HEK293 (cell line): ENCODE data around the gene ISG20L2.

Experiments
- AEBP2 ChIP-seq: fragments of 450-650 bp; formaldehyde crosslinking; IDR thresholded peaks from 2 replicates; pipeline ENCODE4 v1.5.1; 2016; ENCODE audit warnings: missing biosample characterization, missing genetic modification characterization, borderline replicate concordance
- PRDM6 ChIP-seq: fragments of 450-650 bp; formaldehyde crosslinking; IDR thresholded peaks from 2 replicates; pipeline ENCODE4 v1.5.1; 2017; ENCODE audit warnings: missing biosample characterization, missing genetic modification characterization
- SCRT2 ChIP-seq: fragments of 450-650 bp; formaldehyde crosslinking; IDR thresholded peaks from 2 replicates; pipeline ENCODE4 v1.5.1; 2016; ENCODE audit warnings: missing biosample characterization, missing genetic modification characterization
- ZBTB7A ChIP-seq: fragments of 450-650 bp; formaldehyde crosslinking; IDR thresholded peaks from 2 replicates; pipeline ENCODE4 v1.5.1; 2016; ENCODE audit warnings: low read depth, missing biosample characterization, missing genetic modification characterization
- ZFP69B ChIP-seq: fragments of 450-650 bp; formaldehyde crosslinking; IDR thresholded peaks from 2 replicates; pipeline ENCODE4 v1.5.1; 2016; ENCODE audit warnings: missing biosample characterization, missing genetic modification characterization
- ZNF112 ChIP-seq: fragments of 450-650 bp; formaldehyde crosslinking; IDR thresholded peaks from 2 replicates; pipeline ENCODE4 v1.5.0; 2017; ENCODE audit warnings: missing biosample characterization, missing genetic modification characterization
- ZNF157 ChIP-seq: fragments of 450-650 bp; formaldehyde crosslinking; IDR thresholded peaks from 2 replicates; pipeline ENCODE4 v1.5.1; 2016; ENCODE audit warnings: missing biosample characterization, missing genetic modification characterization
- ZNF174 ChIP-seq: fragments of 450-650 bp; formaldehyde crosslinking; IDR thresholded peaks from 2 replicates; pipeline ENCODE4 v1.5.0; 2017; ENCODE audit warnings: missing biosample characterization, mild to moderate bottlenecking, missing genetic modification characterization
- ZNF24 ChIP-seq: fragments of 450-650 bp; formaldehyde crosslinking; IDR thresholded peaks from 2 replicates; pipeline ENCODE4 v1.5.1; 2016; ENCODE audit warnings: missing biosample characterization, missing genetic modification characterization
- ZNF426 ChIP-seq: fragments of 450-650 bp; formaldehyde crosslinking; IDR thresholded peaks from 2 replicates; pipeline ENCODE4 v1.5.1; 2017; ENCODE audit warnings: missing biosample characterization, missing genetic modification characterization, mild to moderate bottlenecking, inconsistent platforms, moderate library complexity
- ZNF488 ChIP-seq: fragments of 450-650 bp; formaldehyde crosslinking; IDR thresholded peaks from 2 replicates; pipeline ENCODE4 v1.5.1; 2016; ENCODE audit warnings: missing biosample characterization, missing genetic modification characterization
- ZNF529 ChIP-seq: fragments of 450-650 bp; formaldehyde crosslinking; IDR thresholded peaks from 2 replicates; pipeline ENCODE4 v1.5.1; 2017; ENCODE audit warnings: missing genetic modification characterization, missing biosample characterization; ENCODE audit not compliant: insufficient replicate concordance
- ZNF544 ChIP-seq: fragments of 450-650 bp; formaldehyde crosslinking; IDR thresholded peaks from 2 replicates; pipeline ENCODE4 v1.5.0; 2017; ENCODE audit warnings: missing biosample characterization, missing genetic modification characterization
- ZNF548 ChIP-seq: fragments of 450-650 bp; formaldehyde crosslinking; IDR thresholded peaks from 2 replicates; pipeline ENCODE4 v1.5.1; 2016; ENCODE audit warnings: missing biosample characterization, missing genetic modification characterization
- ZNF549 ChIP-seq: fragments of 450-650 bp; IDR thresholded peaks from 2 replicates; pipeline ENCODE4 v1.5.1; 2018; ENCODE audit warnings: missing biosample characterization, missing genetic modification characterization, mild to moderate bottlenecking, inconsistent platforms, moderate library complexity
- ZNF585B ChIP-seq: fragments of 450-650 bp; formaldehyde crosslinking; IDR thresholded peaks from 2 replicates; pipeline ENCODE4 v1.5.1; 2016; ENCODE audit warnings: missing biosample characterization, missing genetic modification characterization
- ZNF664 ChIP-seq: fragments of 450-650 bp; formaldehyde crosslinking; IDR thresholded peaks from 2 replicates; pipeline ENCODE4 v1.5.1; 2016; ENCODE audit warnings: missing biosample characterization, missing genetic modification characterization
- ZNF670 ChIP-seq: fragments of 450-650 bp; formaldehyde crosslinking; IDR thresholded peaks from 2 replicates; pipeline ENCODE4 v1.5.1; 2016; ENCODE audit warnings: missing biosample characterization, missing genetic modification characterization, low read depth
- ZNF830 ChIP-seq: fragments of 450-650 bp; IDR thresholded peaks from 2 replicates; pipeline ENCODE4 v1.5.0; 2018; ENCODE audit warnings: missing biosample characterization, missing genetic modification characterization, low read depth, mild to moderate bottlenecking, moderate library complexity
- ZNF837 ChIP-seq: fragments of 450-650 bp; formaldehyde crosslinking; IDR thresholded peaks from 2 replicates; pipeline ENCODE4 v1.5.1; 2016; ENCODE audit warnings: missing biosample characterization, missing genetic modification characterization
- TF ChIP-seq, protein P1 (sequence below): fragments of 450-650 bp; formaldehyde crosslinking; IDR thresholded peaks from 2 replicates; pipeline ENCODE4 v1.5.1; 2016; ENCODE audit warnings: missing biosample characterization, missing genetic modification characterization, borderline replicate concordance
- TF ChIP-seq, protein P2 (sequence below): fragments of 450-650 bp; formaldehyde crosslinking; IDR thresholded peaks from 2 replicates; pipeline ENCODE4 v1.5.1; 2016; ENCODE audit warnings: missing biosample characterization, missing genetic modification characterization
- TF ChIP-seq, protein P3 (sequence below): fragments of 450-650 bp; formaldehyde crosslinking; IDR thresholded peaks from 2 replicates; pipeline ENCODE4 v1.5.1; 2017; ENCODE audit warnings: missing biosample characterization, missing genetic modification characterization
- TF ChIP-seq, protein P4 (sequence below): fragments of 450-650 bp; formaldehyde crosslinking; IDR thresholded peaks from 2 replicates; pipeline ENCODE4 v1.5.1; 2017; ENCODE audit warnings: missing biosample characterization, missing genetic modification characterization

The ISG20L2 gene

DNA sequence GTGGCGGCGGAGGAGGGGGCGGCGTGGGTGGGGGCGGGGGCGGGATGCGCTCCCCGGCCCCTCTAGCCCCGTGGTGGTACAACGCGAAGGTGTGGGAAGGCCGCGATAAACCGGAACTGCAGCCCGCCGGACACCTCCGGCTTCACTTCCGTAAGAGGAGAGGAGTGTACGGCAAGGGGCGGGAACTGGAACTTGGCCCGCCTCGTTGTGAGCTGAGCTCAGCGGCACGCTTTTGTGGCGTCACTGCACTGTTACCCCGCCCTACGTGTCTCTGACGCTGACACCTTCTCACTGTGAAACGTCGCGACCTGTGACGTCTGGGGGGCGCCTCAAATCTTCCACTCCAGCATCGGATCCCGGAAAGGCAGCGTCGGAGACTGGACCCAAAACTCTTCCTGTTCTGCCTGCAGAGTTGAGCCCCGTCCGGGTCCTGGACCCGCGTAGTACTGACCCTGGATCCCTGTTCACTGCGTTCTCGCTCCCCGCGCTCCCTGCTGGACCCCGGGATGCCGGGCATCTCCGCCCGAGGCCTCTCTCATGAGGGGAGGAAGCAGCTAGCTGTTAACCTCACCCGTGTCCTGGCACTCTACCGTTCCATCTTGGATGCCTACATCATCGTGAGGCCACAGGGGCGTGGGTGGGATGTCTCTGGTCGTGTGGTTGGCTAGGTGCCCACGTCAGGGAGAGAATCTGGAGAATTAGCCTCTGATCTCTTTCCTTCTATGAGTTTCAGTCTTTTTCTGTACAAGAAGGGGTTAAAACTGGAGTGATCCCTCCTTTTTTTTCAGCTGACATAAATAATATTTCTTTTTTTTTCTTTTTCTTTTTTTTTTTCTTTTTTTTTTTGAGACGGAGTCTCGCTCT, at the start of gene ISG20L2 (continued):
- no peak for TF ChIP-seq ZNF670 (tag by site-specific recombination)
- TF ChIP-seq ZNF837 (tag by site-specific recombination) = no peak
- 0 out of 2 replicates have a peak, but pooled peaks have one; percentile 24 for TF ChIP-seq ZFP69B (tag by site-specific recombination)
- 0 out of 2 replicates have a peak, but pooled peaks have one; percentile 41 for TF ChIP-seq SCRT2 (tag by site-specific recombination)
- TF ChIP-seq ZNF830 (tag by site-specific recombination) = no peak
- TF ChIP-seq, protein P1, sequence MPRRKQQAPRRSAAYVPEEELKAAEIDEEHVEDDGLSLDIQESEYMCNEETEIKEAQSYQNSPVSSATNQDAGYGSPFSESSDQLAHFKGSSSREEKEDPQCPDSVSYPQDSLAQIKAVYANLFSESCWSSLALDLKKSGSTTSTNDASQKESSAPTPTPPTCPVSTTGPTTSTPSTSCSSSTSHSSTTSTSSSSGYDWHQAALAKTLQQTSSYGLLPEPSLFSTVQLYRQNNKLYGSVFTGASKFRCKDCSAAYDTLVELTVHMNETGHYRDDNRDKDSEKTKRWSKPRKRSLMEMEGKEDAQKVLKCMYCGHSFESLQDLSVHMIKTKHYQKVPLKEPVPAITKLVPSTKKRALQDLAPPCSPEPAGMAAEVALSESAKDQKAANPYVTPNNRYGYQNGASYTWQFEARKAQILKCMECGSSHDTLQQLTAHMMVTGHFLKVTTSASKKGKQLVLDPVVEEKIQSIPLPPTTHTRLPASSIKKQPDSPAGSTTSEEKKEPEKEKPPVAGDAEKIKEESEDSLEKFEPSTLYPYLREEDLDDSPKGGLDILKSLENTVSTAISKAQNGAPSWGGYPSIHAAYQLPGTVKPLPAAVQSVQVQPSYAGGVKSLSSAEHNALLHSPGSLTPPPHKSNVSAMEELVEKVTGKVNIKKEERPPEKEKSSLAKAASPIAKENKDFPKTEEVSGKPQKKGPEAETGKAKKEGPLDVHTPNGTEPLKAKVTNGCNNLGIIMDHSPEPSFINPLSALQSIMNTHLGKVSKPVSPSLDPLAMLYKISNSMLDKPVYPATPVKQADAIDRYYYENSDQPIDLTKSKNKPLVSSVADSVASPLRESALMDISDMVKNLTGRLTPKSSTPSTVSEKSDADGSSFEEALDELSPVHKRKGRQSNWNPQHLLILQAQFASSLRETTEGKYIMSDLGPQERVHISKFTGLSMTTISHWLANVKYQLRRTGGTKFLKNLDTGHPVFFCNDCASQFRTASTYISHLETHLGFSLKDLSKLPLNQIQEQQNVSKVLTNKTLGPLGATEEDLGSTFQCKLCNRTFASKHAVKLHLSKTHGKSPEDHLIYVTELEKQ (tag by site-specific recombination) = 0 out of 2 replicates have a peak, but pooled peaks have one; percentile 11
- TF ChIP-seq ZNF24 (tag by site-specific recombination) = peak; percentile 43; the same call in 1 of the 2 replicates
- TF ChIP-seq, protein P2, sequence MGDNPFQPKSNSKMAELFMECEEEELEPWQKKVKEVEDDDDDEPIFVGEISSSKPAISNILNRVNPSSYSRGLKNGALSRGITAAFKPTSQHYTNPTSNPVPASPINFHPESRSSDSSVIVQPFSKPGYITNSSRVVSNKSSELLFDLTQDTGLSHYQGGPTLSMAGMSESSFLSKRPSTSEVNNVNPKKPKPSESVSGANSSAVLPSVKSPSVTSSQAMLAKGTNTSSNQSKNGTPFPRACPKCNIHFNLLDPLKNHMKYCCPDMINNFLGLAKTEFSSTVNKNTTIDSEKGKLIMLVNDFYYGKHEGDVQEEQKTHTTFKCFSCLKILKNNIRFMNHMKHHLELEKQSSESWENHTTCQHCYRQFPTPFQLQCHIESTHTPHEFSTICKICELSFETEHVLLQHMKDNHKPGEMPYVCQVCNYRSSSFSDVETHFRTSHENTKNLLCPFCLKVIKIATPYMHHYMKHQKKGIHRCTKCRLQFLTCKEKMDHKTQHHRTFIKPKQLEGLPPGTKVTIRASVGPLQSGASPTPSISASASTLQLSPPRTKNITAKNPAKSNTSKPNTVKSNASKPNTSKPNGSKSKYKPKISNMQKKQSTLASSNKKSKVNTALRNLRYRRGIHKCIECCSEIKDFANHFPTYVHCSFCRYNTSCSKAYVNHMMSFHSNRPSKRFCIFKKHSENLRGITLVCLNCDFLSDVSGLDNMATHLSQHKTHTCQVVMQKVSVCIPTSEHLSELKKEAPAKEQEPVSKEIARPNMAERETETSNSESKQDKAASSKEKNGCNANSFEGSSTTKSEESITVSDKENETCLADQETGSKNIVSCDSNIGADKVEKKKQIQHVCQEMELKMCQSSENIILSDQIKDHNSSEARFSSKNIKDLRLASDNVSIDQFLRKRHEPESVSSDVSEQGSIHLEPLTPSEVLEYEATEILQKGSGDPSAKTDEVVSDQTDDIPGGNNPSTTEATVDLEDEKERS (tag by site-specific recombination) = no peak
- TF ChIP-seq, protein P3, sequence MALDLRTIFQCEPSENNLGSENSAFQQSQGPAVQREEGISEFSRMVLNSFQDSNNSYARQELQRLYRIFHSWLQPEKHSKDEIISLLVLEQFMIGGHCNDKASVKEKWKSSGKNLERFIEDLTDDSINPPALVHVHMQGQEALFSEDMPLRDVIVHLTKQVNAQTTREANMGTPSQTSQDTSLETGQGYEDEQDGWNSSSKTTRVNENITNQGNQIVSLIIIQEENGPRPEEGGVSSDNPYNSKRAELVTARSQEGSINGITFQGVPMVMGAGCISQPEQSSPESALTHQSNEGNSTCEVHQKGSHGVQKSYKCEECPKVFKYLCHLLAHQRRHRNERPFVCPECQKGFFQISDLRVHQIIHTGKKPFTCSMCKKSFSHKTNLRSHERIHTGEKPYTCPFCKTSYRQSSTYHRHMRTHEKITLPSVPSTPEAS (tag by site-specific recombination) = 0 out of 2 replicates have a peak, but pooled peaks have one; percentile 5
- no peak for TF ChIP-seq ZNF529 (tag by site-specific recombination)
- TF ChIP-seq ZNF585B = no peak
- no peak for TF ChIP-seq ZNF664
- TF ChIP-seq ZNF549 (tag by site-specific recombination) = no peak
- no peak for TF ChIP-seq ZNF112 (tag by site-specific recombination)
- TF ChIP-seq ZNF426 = no peak
- TF ChIP-seq ZNF157 = no peak
- no peak for TF ChIP-seq PRDM6 (tag by site-specific recombination)
- TF ChIP-seq ZNF488 = no peak
- TF ChIP-seq AEBP2 (tag by site-specific recombination) = no peak
- no peak for TF ChIP-seq ZNF544 (tag by site-specific recombination)
- TF ChIP-seq ZNF174 (tag by site-specific recombination) = no peak
- TF ChIP-seq, protein P4, sequence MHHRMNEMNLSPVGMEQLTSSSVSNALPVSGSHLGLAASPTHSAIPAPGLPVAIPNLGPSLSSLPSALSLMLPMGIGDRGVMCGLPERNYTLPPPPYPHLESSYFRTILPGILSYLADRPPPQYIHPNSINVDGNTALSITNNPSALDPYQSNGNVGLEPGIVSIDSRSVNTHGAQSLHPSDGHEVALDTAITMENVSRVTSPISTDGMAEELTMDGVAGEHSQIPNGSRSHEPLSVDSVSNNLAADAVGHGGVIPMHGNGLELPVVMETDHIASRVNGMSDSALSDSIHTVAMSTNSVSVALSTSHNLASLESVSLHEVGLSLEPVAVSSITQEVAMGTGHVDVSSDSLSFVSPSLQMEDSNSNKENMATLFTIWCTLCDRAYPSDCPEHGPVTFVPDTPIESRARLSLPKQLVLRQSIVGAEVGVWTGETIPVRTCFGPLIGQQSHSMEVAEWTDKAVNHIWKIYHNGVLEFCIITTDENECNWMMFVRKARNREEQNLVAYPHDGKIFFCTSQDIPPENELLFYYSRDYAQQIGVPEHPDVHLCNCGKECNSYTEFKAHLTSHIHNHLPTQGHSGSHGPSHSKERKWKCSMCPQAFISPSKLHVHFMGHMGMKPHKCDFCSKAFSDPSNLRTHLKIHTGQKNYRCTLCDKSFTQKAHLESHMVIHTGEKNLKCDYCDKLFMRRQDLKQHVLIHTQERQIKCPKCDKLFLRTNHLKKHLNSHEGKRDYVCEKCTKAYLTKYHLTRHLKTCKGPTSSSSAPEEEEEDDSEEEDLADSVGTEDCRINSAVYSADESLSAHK (tag by site-specific recombination) = no peak
- peak; percentile 65; the same call in 1 of the 2 replicates for TF ChIP-seq ZBTB7A (tag by site-specific recombination)
- TF ChIP-seq ZNF548 = no peak
